Fibroblast of lung (primary cell): ENCODE measurements around the gene SGMS2.

Source experiments
- EZH2 ChIP-seq: IDR thresholded peaks from 2 replicates; pipeline ENCODE4 v1.5.1; 2012; ENCODE audit warnings: low read length, control low read depth, mild to moderate bottlenecking; ENCODE audit errors: missing control alignments
- TF ChIP-seq, protein P1 (sequence below), 2 donors: IDR thresholded peaks in 1 of 2; conservative IDR thresholded peaks in 1 of 2; 1 replicate in 1 of 2; 2 replicates in 1 of 2; pipeline ENCODE4 v1.5.1; 2011 to 2012; ENCODE audit warnings: low read length in 2 of 2, control low read depth in 1 of 2, inconsistent platforms in 1 of 2, low read depth in 1 of 2, mild to moderate bottlenecking in 1 of 2

DNA sequence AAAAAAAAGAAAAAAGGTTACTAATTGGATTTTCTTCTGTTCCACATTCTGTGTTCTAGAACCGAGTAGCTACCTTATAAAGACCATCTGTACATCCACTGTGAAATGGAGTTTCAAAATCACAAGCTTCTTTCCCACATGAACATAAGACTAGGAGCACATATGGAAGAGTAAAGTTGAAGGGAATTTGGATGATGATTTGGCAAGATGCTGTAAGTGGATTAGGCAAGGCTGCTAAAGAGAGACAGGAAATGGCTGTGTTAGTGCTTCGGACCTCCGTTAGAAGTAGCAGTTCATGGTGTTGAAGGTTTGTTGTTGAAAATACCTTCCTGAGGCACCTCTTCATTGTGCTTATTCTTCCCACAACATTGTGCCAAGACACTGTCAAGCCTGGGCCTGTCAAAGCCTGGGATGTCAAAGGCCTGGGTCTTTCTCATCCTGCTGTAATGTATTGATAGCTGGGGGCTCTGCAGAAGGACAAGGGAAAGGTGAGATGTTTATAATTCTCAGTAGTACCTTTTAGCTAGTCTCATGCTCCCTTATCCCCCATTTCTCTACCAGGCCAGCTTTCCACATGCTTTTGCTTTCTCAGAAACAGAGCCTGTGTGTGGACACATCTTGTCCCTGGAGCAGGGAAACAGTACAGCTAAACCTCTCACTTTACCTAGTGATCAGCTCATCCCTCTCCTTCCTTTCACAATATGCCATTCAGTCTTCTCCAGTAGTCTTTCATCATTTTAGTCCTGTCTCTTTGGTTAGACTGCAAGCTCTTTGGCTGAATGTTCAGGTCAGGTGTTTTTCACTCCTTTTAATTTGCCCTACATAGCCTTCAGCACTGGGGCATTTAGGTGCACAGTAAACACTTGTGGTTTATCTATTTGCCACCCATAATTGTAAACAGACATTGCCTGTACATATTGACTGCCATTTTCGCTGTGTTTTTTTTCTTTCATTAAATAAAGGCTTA is 68.7 kb downstream of the SGMS2 start:
- TF ChIP-seq, protein P1, sequence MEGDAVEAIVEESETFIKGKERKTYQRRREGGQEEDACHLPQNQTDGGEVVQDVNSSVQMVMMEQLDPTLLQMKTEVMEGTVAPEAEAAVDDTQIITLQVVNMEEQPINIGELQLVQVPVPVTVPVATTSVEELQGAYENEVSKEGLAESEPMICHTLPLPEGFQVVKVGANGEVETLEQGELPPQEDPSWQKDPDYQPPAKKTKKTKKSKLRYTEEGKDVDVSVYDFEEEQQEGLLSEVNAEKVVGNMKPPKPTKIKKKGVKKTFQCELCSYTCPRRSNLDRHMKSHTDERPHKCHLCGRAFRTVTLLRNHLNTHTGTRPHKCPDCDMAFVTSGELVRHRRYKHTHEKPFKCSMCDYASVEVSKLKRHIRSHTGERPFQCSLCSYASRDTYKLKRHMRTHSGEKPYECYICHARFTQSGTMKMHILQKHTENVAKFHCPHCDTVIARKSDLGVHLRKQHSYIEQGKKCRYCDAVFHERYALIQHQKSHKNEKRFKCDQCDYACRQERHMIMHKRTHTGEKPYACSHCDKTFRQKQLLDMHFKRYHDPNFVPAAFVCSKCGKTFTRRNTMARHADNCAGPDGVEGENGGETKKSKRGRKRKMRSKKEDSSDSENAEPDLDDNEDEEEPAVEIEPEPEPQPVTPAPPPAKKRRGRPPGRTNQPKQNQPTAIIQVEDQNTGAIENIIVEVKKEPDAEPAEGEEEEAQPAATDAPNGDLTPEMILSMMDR (conservative IDR thresholded peaks at IDR 0.05 in 1 of 2, IDR thresholded peaks at IDR 0.05 in 1 of 2; ENCODE audit: low read depth in 1 of 2, low read length in 2 of 2), result no peak
- TF ChIP-seq EZH2, result no peak
